SU-DHL-6 (cell line): ENCODE measurements around the gene SOX15.

Experiments
- H2AFZ ChIP-seq: fragments of 200-600 bp; sonication (generic); 2 replicates; pipeline ENCODE4 v1.6.1; 2014; ENCODE audit warnings: low read depth, mild to moderate bottlenecking, moderate library complexity, mixed read lengths, antibody characterized with exemption, low read length; ENCODE audit not compliant: severe bottlenecking
- H3F3A ChIP-seq: fragments of 200-600 bp; shearing (Covaris generic); 2 replicates; pipeline ENCODE4 v1.6.0; 2016; ENCODE audit warnings: antibody characterized with exemption, mild to moderate bottlenecking; ENCODE audit not compliant: insufficient read depth
- H3K27ac ChIP-seq: fragments of 200-600 bp; sonication (generic); 2 replicates; pipeline ENCODE4 v1.5.1; 2016; ENCODE audit warnings: low read depth, mild to moderate bottlenecking, low read length, moderate library complexity, mixed read lengths
- H3K27me3 ChIP-seq: fragments of 200-600 bp; sonication (generic), shearing (Covaris generic); 2 replicates; pipeline ENCODE4 v1.6.0; 2014; ENCODE audit warnings: mild to moderate bottlenecking, low read length
- H3K36me3 ChIP-seq: fragments of 200-600 bp; sonication (generic); 2 replicates; pipeline ENCODE4 v1.6.1; 2014; ENCODE audit warnings: mild to moderate bottlenecking, low read length, mixed read lengths
- H3K4me2 ChIP-seq: fragments of 300-600, 200-600 bp; shearing (Covaris generic), sonication (generic); 2 replicates; pipeline ENCODE4 v1.6.0; 2014; ENCODE audit warnings: low read length, low read depth, mild to moderate bottlenecking; ENCODE audit not compliant: poor library complexity, severe bottlenecking
- H3K4me3 ChIP-seq: fragments of 200-600 bp; sonication (generic); 2 replicates; pipeline ENCODE4 v1.5.1; 2014; ENCODE audit warnings: antibody characterized with exemption, low read length, mild to moderate bottlenecking, mixed read lengths; ENCODE audit not compliant: insufficient read depth, poor library complexity, severe bottlenecking
- H3K79me2 ChIP-seq: fragments of 200-600 bp; sonication (generic); 2 replicates; pipeline ENCODE4 v1.6.1; 2014; ENCODE audit warnings: mild to moderate bottlenecking, low read length, moderate library complexity; ENCODE audit not compliant: insufficient read depth
- H3K9ac ChIP-seq: fragments of 200-600 bp; sonication (generic); 2 replicates; pipeline ENCODE4 v1.7.0; 2014; ENCODE audit warnings: mild to moderate bottlenecking, low read length
- H3K9me2 ChIP-seq: fragments of 200-600 bp; sonication (generic); replicated peaks from 2 replicates; pipeline ENCODE4 v1.6.1; 2014; ENCODE audit warnings: low read length; ENCODE audit not compliant: insufficient read depth
- H3K9me3 ChIP-seq: fragments of 200-600 bp; sonication (generic); 2 replicates; pipeline ENCODE4 v1.6.1; 2014; ENCODE audit warnings: low read length, mixed read lengths; ENCODE audit not compliant: insufficient read depth
- H4K20me1 ChIP-seq: fragments of 200-600 bp; sonication (generic); 2 replicates; pipeline ENCODE4 v1.6.1; 2014; ENCODE audit warnings: low read depth, mild to moderate bottlenecking, antibody characterized with exemption, low read length, moderate library complexity, mixed read lengths
- EZH2phosphoT487 ChIP-seq: fragments of 200-600 bp; sonication (generic), shearing (Covaris generic); conservative IDR thresholded peaks from 2 replicates; pipeline ENCODE4 v1.6.1; 2018; ENCODE audit warnings: mild to moderate bottlenecking, antibody characterized with exemption, low read length, moderate library complexity, mixed read lengths
- TF ChIP-seq, protein P1 (sequence below): fragments of 200-600 bp; sonication (generic); IDR thresholded peaks from one replicate; pipeline ENCODE4 v1.5.1; 2017; ENCODE audit warnings: antibody characterized with exemption, mild to moderate bottlenecking, low read length, moderate library complexity; ENCODE audit not compliant: insufficient read depth, poor library complexity, severe bottlenecking

SOX15 gene

DNA sequence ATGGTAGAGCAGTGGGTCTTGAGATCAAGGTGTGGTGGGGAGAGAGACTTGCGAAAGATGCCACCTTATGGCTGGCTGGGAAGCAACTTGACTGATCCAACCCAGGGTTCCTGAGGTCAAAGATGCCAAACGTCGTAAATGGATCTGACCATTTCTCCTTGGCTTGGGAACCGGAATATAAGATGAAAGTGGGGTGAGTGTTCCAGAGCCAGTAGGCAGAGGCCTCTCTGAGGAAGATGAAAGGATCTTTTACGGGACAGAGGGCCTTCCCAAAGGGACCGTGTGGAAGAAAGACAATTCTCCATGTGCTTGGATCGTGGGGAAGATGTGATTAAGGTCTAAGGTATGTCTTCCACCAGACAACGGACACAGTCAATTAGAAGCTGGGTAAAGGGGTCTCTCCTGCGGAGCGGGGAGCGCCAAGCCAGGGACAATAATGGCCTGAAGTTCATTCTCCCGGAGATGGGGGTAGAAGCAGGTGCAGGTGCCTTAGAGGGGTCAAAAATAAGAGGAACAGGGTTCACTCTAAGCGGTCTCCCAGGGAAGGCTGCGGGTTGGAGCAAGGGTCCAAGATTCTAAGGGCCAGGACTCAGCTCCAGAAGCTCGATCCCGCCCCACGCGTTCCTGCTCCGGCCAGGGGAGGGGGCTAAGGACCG is 24.0 kb upstream of the SOX15 start:
- Histone ChIP-seq H3K27me3 (no peaks in the 10 kb centered on the region), H3K79me2 (peaks cover 50% of the 10 kb centered on the region), H3K9me2 (no peaks in the 10 kb centered on the region), H3K4me3 (peak overlapping the region; percentile 68), H3F3A (no peaks in the 10 kb centered on the region), H4K20me1 (no peaks in the 10 kb centered on the region), H3K27ac (peak overlapping the region; percentile 52), H3K9me3 (no peaks in the 10 kb centered on the region), H2AFZ (no peak overlapping the region), H3K9ac (peak overlapping the region; percentile 81), H3K36me3 (no peaks in the 10 kb centered on the region), H3K4me2 (peak overlapping the region; percentile 95)
- TF ChIP-seq, protein P1, sequence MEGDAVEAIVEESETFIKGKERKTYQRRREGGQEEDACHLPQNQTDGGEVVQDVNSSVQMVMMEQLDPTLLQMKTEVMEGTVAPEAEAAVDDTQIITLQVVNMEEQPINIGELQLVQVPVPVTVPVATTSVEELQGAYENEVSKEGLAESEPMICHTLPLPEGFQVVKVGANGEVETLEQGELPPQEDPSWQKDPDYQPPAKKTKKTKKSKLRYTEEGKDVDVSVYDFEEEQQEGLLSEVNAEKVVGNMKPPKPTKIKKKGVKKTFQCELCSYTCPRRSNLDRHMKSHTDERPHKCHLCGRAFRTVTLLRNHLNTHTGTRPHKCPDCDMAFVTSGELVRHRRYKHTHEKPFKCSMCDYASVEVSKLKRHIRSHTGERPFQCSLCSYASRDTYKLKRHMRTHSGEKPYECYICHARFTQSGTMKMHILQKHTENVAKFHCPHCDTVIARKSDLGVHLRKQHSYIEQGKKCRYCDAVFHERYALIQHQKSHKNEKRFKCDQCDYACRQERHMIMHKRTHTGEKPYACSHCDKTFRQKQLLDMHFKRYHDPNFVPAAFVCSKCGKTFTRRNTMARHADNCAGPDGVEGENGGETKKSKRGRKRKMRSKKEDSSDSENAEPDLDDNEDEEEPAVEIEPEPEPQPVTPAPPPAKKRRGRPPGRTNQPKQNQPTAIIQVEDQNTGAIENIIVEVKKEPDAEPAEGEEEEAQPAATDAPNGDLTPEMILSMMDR, result no peak
- TF ChIP-seq EZH2phosphoT487, result no peak

DNA sequence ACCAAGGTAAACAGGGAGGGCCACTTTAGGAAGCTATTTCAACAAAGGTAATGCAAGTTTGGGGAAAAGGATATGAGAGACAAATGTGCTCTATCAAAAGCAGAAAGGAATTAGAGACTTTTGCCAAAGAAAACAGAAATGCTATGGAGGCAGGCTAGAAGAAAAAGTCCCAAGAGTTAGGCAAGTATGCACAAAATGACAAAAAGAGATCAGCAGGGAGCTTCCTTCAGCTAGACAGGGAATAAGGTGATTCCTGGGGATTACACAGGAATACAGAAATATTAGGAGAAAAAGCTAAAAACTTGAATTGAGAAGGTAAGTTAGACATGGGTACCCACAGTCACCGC is 22.4 kb upstream of the SOX15 start:
- Histone ChIP-seq H3K9me2 (no peaks in the 10 kb centered on the region), H3K27ac (no peak overlapping the region), H3K27me3 (no peaks in the 10 kb centered on the region), H3K4me2 (peak overlapping the region; percentile 7), H2AFZ (no peak overlapping the region), H4K20me1 (no peaks in the 10 kb centered on the region), H3K4me3 (no peak overlapping the region), H3K9me3 (no peaks in the 10 kb centered on the region), H3F3A (no peaks in the 10 kb centered on the region), H3K79me2 (peaks cover 54% of the 10 kb centered on the region), H3K9ac (no peak overlapping the region), H3K36me3 (no peaks in the 10 kb centered on the region)
- TF ChIP-seq, protein P1, result no peak
- no peak for TF ChIP-seq EZH2phosphoT487

DNA sequence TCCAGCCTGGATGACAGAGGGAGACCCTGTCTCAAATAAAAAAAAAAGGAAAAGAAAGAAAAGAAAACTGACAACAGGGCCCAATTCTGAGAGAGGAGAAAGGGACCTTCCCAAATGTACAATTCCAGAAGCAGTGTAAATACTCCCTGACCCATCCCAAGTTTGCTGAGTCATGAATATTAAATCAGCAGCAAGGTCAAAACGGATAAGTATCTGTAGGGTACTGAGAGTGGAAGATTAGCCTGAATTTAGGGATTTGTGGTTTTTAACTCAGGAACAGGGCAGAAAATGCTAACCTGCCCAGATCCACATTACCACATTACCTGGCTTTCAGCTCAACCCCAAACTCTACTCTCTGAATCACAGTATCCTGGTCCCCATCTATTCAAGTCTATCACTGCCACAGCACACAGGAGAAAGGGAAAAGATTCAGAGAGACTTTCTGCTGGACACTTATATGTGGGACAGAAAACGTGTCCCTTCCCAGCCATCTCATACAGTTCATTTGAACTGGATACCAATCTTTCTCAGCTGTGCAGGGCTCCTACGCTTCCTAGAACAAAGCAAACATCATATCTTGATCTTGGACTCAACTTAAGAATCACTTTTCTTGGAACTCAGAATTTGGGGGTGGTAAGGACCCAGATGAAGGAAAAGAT is 21.9 kb upstream of the SOX15 start:
- no peak for TF ChIP-seq EZH2phosphoT487
- TF ChIP-seq, protein P1, result no peak
- no peaks in the 10 kb centered on the region for H3K36me3 ChIP-seq
- no peak overlapping the region for H3K4me3 ChIP-seq
- no peak overlapping the region for H3K9ac ChIP-seq
- no peaks in the 10 kb centered on the region for H3K9me3 ChIP-seq
- H3K9me2 ChIP-seq, result no peaks in the 10 kb centered on the region
- H3K27ac ChIP-seq, result no peak overlapping the region
- no peak overlapping the region for H2AFZ ChIP-seq
- no peaks in the 10 kb centered on the region for H3K27me3 ChIP-seq
- peaks cover 54% of the 10 kb centered on the region for H3K79me2 ChIP-seq
- no peaks in the 10 kb centered on the region for H3F3A ChIP-seq
- peak overlapping the region; percentile 7 for H3K4me2 ChIP-seq
- no peaks in the 10 kb centered on the region for H4K20me1 ChIP-seq
